ENCODE data around the gene CCDC78.
"Not testable (repeated sequence)": the region's sequence is repeated elsewhere in the genome, so short reads cannot be mapped to it uniquely, and the experiment has no call there.

Gene CCDC78

GRCh38 chr16:760545-761343 lies 34.5 kb upstream of the CCDC78 start, which contains the start of gene MSLN:
Gene MSLN, plus strand, starts transcription at chr16:760734. Its CDS starts 1,947 bp downstream, at chr16:762681.
- no peak for DNase-seq

- no peak for DNase-seq
These were observed 33.8 kb upstream of the CCDC78 start for GRCh38 chr16:760065-760464.

- no peak for DNase-seq
These were observed 33.1 kb upstream of the CCDC78 start for GRCh38 chr16:759110-759910.

- DNase-seq = no peak
These were observed 30.2 kb upstream of the CCDC78 start for GRCh38 chr16:756428-756827.

- DNase-seq = peak; percentile 76
These were observed 28.4 kb upstream of the CCDC78 start for GRCh38 chr16:754656-755055.

GRCh38 chr16:754121-754607 lies 27.9 kb upstream of the CCDC78 start:
- DNase-seq = not testable (repeated sequence)

GRCh38 chr16:752007-752312 lies 25.7 kb upstream of the CCDC78 start:
- no peak for DNase-seq

- DNase-seq = no peak
These were observed 25.1 kb upstream of the CCDC78 start for GRCh38 chr16:751152-752006.

GRCh38 chr16:750485-750884 lies 24.2 kb upstream of the CCDC78 start:
- DNase-seq = no peak

GRCh38 chr16:749010-749409 lies 22.8 kb upstream of the CCDC78 start:
- no peak for DNase-seq

GRCh38 chr16:747978-748746 lies 21.9 kb upstream of the CCDC78 start:
- DNase-seq = no peak

- no peak for DNase-seq
These were observed 20.4 kb upstream of the CCDC78 start for GRCh38 chr16:746637-747036.

GRCh38 chr16:745739-746138 lies 19.5 kb upstream of the CCDC78 start:
- DNase-seq = peak; percentile 51

GRCh38 chr16:743794-744500 lies 17.7 kb upstream of the CCDC78 start:
- no peak for DNase-seq

- DNase-seq = not testable (repeated sequence)
These were observed 16.7 kb upstream of the CCDC78 start for GRCh38 chr16:742894-743293.

GRCh38 chr16:741986-742629 lies 15.9 kb upstream of the CCDC78 start:
- no peak for DNase-seq

GRCh38 chr16:740764-741505 lies 14.7 kb upstream of the CCDC78 start, which contains the start of gene CIAO3:
Gene CIAO3, minus strand, starts transcription at chr16:740997. Its CDS starts 12 bp downstream, at chr16:740985.
- peak; percentile 91 for DNase-seq

- peak; percentile 38 for DNase-seq
These were observed 14.2 kb upstream of the CCDC78 start for GRCh38 chr16:740459-740763.

GRCh38 chr16:739560-740458 lies 13.6 kb upstream of the CCDC78 start:
- no peak for DNase-seq
